ENCODE data around the gene VSTM1.

- TF ChIP-seq GATA3 (IDR thresholded peaks at IDR 0.05; ENCODE audit: low read depth, low read length) (no peak), GATA2 (IDR thresholded peaks at IDR 0.05; ENCODE audit: low read depth, low read length) (no peak)
These were observed 72.2 kb downstream of the VSTM1 start, which contains the start of gene CACNG6 for GRCh38 chr19:53991224-53992113.

Measured in SH-SY5Y (cell line).